HG03064 (cell line): ENCODE measurements around the gene COX4I1.
"Not testable (repeated sequence)": the region's sequence is repeated elsewhere in the genome, so short reads cannot be mapped to it uniquely, and the experiment has no call there.

Source experiments
- ATAC-seq: cut with Tn5 transposase; IDR thresholded peaks from one replicate; pipeline ENCODE4 v1.9.1; 2021; ENCODE audit warnings: low read depth; ENCODE audit not compliant: unreplicated experiment

Gene COX4I1

GRCh38 chr16:85798283-85798776 is 1.2 kb upstream of the COX4I1 start:
- ATAC-seq = no peak

GRCh38 chr16:85798901-85799496 is 496 bp upstream of the COX4I1 start:
- peak; percentile 27 for ATAC-seq

GRCh38 chr16:85800321-85800669 is 800 bp downstream of the COX4I1 start:
- no peak for ATAC-seq

GRCh38 chr16:85803570-85803969 is 4.1 kb downstream of the COX4I1 start:
- ATAC-seq = no peak

- ATAC-seq = no peak
Measured at GRCh38 chr16:85805442-85806045, 6.0 kb downstream of the COX4I1 start.

GRCh38 chr16:85806539-85806938 is 7.0 kb downstream of the COX4I1 start:
- no peak for ATAC-seq

GRCh38 chr16:85807340-85807739 is 7.8 kb downstream of the COX4I1 start:
- ATAC-seq = not testable (repeated sequence)

- not testable (repeated sequence) for ATAC-seq
Measured at GRCh38 chr16:85808104-85808503, 8.6 kb downstream of the COX4I1 start.

- no peak for ATAC-seq
Measured at GRCh38 chr16:85808926-85809325, 9.4 kb downstream of the COX4I1 start.

GRCh38 chr16:85809645-85810044 is 10.2 kb downstream of the COX4I1 start:
- ATAC-seq = no peak

- ATAC-seq = no peak
Measured at GRCh38 chr16:85810097-85810741, 10.7 kb downstream of the COX4I1 start.

GRCh38 chr16:85810742-85811115 is 11.2 kb downstream of the COX4I1 start:
- ATAC-seq = no peak

- ATAC-seq = no peak
Measured at GRCh38 chr16:85812031-85812807, 12.7 kb downstream of the COX4I1 start.

GRCh38 chr16:85812811-85813700 is 13.6 kb downstream of the COX4I1 start:
- no peak for ATAC-seq

GRCh38 chr16:85816159-85816558 is 16.7 kb downstream of the COX4I1 start:
- ATAC-seq = no peak

GRCh38 chr16:85817195-85817594 is 17.7 kb downstream of the COX4I1 start:
- not testable (repeated sequence) for ATAC-seq

- ATAC-seq = no peak
Measured at GRCh38 chr16:85819245-85819644, 19.8 kb downstream of the COX4I1 start.

- no peak for ATAC-seq
Measured at GRCh38 chr16:85819771-85820170, 20.3 kb downstream of the COX4I1 start.

- no peak for ATAC-seq
Measured at GRCh38 chr16:85820604-85821372, 21.3 kb downstream of the COX4I1 start.
